HepG2 (cell line): Measurements from ENCODE around the gene MTIF3. TPM values are rescaled to one million over a fixed set of nuclear protein-coding genes. Genes with fewer than 3 reads are reported as not detected.

ENCODE experiments used
- NCOR1 ChIP-seq: fragments of 200-600 bp; sonication (generic); IDR thresholded peaks from 2 replicates; pipeline ENCODE4 v1.7.0; 2017; ENCODE audit warnings: antibody characterized with exemption, low read length, borderline replicate concordance
- SOX6 ChIP-seq, 2 experiments: fragments of 450-650 bp in 1 of 2; sonication (generic) in 1 of 2; formaldehyde crosslinking in 1 of 2; IDR thresholded peaks; 2 replicates each; pipeline versions ENCODE4 v1.4.0 to v1.6.1; 2017 to 2020; ENCODE audit warnings: antibody characterized with exemption in 1 of 2, mild to moderate bottlenecking in 1 of 2, missing genetic modification reagents in 1 of 2
- polyA plus RNA-seq, 8 experiments: library from polyadenylated mRNA; depleted of rRNA in 3 of 8; stranded (reverse) in 7 of 8; unstranded in 1 of 8; fragments of >200 nt; fragmentation: Illumina TruSeq in 4 of 8; extraction: Trizol in 4 of 8; gene quantifications; 2 replicates each; pipeline versions ENCODE4 v1.2.1 to v1.2.3, GENCODE V29; 2011 to 2016; ENCODE audit warnings: low read depth in 4 of 8, missing spikeins in 1 of 8, mixed read lengths in 1 of 8; ENCODE audit not compliant: insufficient read depth in 1 of 8
- total RNA-seq, 5 experiments: library from RNA; depleted of rRNA; stranded (reverse); fragments of >200 nt; fragmentation: Illumina TruSeq; extraction: Trizol; gene quantifications; 2 replicates each; pipeline ENCODE4 v1.2.3, GENCODE V29; 2016; ENCODE audit warnings: low read depth in 1 of 5
- TF ChIP-seq, protein P1 (sequence below), 2 experiments: fragments of 450-650 bp in 1 of 2; sonication (generic) in 1 of 2; formaldehyde crosslinking in 1 of 2; IDR thresholded peaks; 2 replicates each; pipeline versions ENCODE4 v1.6.1 to v1.8.0; 2016 to 2022; ENCODE audit warnings: antibody characterized with exemption in 1 of 2, mild to moderate bottlenecking in 1 of 2, missing genetic modification reagents in 1 of 2
- TF ChIP-seq, protein P2 (sequence below): sonication (generic); formaldehyde crosslinking; IDR thresholded peaks from 2 replicates; pipeline ENCODE4 v1.5.0; 2020; ENCODE audit warnings: missing genetic modification reagents
- TF ChIP-seq, protein P3 (sequence below): sonication (generic); formaldehyde crosslinking; IDR thresholded peaks from 2 replicates; pipeline ENCODE4 v1.5.0; 2020; ENCODE audit warnings: mild to moderate bottlenecking, missing genetic modification reagents
- TF ChIP-seq, protein P4 (sequence below): sonication (generic); formaldehyde crosslinking; IDR thresholded peaks from 2 replicates; pipeline ENCODE4 v1.4.0; 2020; ENCODE audit warnings: missing genetic modification reagents, mild to moderate bottlenecking, borderline replicate concordance

Gene MTIF3
- total and polyA plus RNA-seq, 2 of the 13 experiments (the other 11 are each of a cell fraction or from before 2014, with no cell fraction given) = 33.7 to 40.6 TPM

DNA sequence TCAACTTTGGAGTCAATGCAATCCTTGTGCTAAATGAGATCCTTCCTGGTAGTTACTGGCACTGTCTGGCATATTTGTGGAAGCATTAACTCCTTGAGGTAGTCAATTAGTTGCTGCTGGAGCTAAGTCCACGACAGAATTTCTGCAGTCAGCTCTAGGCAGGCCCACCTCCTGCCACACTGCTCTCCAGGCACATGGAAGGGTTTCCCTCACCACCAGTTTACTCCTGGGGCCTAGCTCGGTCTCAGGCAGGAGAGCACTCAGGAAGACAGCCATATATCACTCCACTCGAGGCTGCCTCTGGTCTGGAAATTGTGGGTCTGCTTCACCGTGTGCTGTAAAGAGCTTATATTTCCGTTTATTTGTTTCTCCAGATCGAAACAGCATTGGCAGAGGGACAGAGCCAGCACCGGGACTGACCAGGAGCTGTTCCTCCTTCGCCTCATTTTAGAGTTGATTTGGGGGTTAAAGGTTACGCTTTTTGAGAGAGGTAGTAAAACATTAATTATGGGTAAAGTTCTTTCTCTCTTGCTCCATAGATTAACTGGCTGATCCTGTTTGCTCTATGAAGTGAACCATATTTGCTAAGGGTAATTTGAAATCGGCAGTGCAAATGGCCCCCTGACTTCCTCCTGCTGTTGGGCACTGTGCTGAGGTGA, 46.5 kb downstream of the MTIF3 start (continued):
- TF ChIP-seq, protein P1, sequence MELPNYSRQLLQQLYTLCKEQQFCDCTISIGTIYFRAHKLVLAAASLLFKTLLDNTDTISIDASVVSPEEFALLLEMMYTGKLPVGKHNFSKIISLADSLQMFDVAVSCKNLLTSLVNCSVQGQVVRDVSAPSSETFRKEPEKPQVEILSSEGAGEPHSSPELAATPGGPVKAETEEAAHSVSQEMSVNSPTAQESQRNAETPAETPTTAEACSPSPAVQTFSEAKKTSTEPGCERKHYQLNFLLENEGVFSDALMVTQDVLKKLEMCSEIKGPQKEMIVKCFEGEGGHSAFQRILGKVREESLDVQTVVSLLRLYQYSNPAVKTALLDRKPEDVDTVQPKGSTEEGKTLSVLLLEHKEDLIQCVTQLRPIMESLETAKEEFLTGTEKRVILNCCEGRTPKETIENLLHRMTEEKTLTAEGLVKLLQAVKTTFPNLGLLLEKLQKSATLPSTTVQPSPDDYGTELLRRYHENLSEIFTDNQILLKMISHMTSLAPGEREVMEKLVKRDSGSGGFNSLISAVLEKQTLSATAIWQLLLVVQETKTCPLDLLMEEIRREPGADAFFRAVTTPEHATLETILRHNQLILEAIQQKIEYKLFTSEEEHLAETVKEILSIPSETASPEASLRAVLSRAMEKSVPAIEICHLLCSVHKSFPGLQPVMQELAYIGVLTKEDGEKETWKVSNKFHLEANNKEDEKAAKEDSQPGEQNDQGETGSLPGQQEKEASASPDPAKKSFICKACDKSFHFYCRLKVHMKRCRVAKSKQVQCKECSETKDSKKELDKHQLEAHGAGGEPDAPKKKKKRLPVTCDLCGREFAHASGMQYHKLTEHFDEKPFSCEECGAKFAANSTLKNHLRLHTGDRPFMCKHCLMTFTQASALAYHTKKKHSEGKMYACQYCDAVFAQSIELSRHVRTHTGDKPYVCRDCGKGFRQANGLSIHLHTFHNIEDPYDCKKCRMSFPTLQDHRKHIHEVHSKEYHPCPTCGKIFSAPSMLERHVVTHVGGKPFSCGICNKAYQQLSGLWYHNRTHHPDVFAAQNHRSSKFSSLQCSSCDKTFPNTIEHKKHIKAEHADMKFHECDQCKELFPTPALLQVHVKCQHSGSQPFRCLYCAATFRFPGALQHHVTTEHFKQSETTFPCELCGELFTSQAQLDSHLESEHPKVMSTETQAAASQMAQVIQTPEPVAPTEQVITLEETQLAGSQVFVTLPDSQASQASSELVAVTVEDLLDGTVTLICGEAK (IDR thresholded peaks at IDR 0.05) = no peak
- TF ChIP-seq, protein P1 (CRISPR knock-in tag; IDR thresholded peaks at IDR 0.05) = peak; percentile 73; the same call in 1 of the 2 replicates
- TF ChIP-seq, protein P2, sequence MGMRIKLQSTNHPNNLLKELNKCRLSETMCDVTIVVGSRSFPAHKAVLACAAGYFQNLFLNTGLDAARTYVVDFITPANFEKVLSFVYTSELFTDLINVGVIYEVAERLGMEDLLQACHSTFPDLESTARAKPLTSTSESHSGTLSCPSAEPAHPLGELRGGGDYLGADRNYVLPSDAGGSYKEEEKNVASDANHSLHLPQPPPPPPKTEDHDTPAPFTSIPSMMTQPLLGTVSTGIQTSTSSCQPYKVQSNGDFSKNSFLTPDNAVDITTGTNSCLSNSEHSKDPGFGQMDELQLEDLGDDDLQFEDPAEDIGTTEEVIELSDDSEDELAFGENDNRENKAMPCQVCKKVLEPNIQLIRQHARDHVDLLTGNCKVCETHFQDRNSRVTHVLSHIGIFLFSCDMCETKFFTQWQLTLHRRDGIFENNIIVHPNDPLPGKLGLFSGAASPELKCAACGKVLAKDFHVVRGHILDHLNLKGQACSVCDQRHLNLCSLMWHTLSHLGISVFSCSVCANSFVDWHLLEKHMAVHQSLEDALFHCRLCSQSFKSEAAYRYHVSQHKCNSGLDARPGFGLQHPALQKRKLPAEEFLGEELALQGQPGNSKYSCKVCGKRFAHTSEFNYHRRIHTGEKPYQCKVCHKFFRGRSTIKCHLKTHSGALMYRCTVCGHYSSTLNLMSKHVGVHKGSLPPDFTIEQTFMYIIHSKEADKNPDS (CRISPR knock-in tag) = 0 out of 2 replicates have a peak, but pooled peaks have one; percentile 59
- peak; percentile 30; the same call in 1 of the 2 replicates for TF ChIP-seq NCOR1
- TF ChIP-seq, protein P3, sequence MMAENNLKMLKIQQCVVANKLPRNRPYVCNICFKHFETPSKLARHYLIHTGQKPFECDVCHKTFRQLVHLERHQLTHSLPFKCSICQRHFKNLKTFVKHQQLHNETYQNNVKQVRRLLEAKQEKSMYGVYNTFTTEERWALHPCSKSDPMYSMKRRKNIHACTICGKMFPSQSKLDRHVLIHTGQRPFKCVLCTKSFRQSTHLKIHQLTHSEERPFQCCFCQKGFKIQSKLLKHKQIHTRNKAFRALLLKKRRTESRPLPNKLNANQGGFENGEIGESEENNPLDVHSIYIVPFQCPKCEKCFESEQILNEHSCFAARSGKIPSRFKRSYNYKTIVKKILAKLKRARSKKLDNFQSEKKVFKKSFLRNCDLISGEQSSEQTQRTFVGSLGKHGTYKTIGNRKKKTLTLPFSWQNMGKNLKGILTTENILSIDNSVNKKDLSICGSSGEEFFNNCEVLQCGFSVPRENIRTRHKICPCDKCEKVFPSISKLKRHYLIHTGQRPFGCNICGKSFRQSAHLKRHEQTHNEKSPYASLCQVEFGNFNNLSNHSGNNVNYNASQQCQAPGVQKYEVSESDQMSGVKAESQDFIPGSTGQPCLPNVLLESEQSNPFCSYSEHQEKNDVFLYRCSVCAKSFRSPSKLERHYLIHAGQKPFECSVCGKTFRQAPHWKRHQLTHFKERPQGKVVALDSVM (CRISPR knock-in tag) = peak; percentile 13; the same call in 1 of the 2 replicates
- TF ChIP-seq SOX6 (IDR thresholded peaks at IDR 0.05) = no peak
- TF ChIP-seq SOX6 (CRISPR knock-in tag; IDR thresholded peaks at IDR 0.05) = peak; percentile 36; the same call in 1 of the 2 replicates
- TF ChIP-seq, protein P4, sequence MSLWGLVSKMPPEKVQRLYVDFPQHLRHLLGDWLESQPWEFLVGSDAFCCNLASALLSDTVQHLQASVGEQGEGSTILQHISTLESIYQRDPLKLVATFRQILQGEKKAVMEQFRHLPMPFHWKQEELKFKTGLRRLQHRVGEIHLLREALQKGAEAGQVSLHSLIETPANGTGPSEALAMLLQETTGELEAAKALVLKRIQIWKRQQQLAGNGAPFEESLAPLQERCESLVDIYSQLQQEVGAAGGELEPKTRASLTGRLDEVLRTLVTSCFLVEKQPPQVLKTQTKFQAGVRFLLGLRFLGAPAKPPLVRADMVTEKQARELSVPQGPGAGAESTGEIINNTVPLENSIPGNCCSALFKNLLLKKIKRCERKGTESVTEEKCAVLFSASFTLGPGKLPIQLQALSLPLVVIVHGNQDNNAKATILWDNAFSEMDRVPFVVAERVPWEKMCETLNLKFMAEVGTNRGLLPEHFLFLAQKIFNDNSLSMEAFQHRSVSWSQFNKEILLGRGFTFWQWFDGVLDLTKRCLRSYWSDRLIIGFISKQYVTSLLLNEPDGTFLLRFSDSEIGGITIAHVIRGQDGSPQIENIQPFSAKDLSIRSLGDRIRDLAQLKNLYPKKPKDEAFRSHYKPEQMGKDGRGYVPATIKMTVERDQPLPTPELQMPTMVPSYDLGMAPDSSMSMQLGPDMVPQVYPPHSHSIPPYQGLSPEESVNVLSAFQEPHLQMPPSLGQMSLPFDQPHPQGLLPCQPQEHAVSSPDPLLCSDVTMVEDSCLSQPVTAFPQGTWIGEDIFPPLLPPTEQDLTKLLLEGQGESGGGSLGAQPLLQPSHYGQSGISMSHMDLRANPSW (CRISPR knock-in tag) = 0 out of 2 replicates have a peak, but pooled peaks have one; percentile 51
